A549 (cell line): ENCODE measurements around the gene EXOC7. TPM values are rescaled to one million over a fixed set of nuclear protein-coding genes. Genes with fewer than 3 reads are reported as not detected.

Source experiments
- ATAC-seq, 2 experiments: fragments of 200-7000 bp in 1 of 2; fragments of >200 bp in 1 of 2; cut with Nextera tagmentation in 1 of 2; cut with Tn5 transposase in 1 of 2; 3 replicates each; pipeline versions ENCODE4 v1.8.0 to v1.9.1; 2018 to 2020; ENCODE audit warnings: mild to moderate bottlenecking in 1 of 2, moderate library complexity in 1 of 2
- CTCF ChIA-PET: fragments of 300-600 bp; sonication (Branson Sonifier 250); formaldehyde crosslinking; extraction: SDS; loops from one replicate; lab custom pipeline; 2021; ENCODE audit warnings: antibody characterized with exemption, inconsistent platforms; lab: Yijun Ruan, JAX
- POLR2A ChIA-PET: fragments of 350-600 bp; formaldehyde crosslinking; extraction: SDS; loops from one replicate; lab custom pipeline; 2021; ENCODE audit warnings: antibody characterized with exemption, inconsistent platforms; lab: Yijun Ruan, JAX
- DNase-seq, 2 experiments: peaks; one replicate each; pipeline versions ENCODE4 v3.0.0 to v3.0.0-alpha.2; 2011 to 2016; ENCODE audit warnings: low read depth in 1 of 2, low spot score in 1 of 2
- FAIRE-seq: peaks from 2 replicates; lab custom pipeline; 2011; peaks lifted over from hg19 to GRCh38; lab: Jason Lieb, UNC
- H3K27ac ChIP-seq, 2 experiments: fragments of >200 bp; sonication (Bioruptor Twin); formaldehyde crosslinking; 3 replicates each; pipeline ENCODE4 v1.5.1; 2016 to 2017
- H3K4me1 ChIP-seq: fragments of >200 bp; sonication (Bioruptor Twin); formaldehyde crosslinking; 3 replicates; pipeline ENCODE4 v1.6.1; 2016
- H3K4me2 ChIP-seq: fragments of >200 bp; sonication (Bioruptor Twin); formaldehyde crosslinking; 3 replicates; pipeline ENCODE4 v1.6.1; 2016
- H3K4me3 ChIP-seq: fragments of >200 bp; sonication (Bioruptor Twin); formaldehyde crosslinking; 3 replicates; pipeline ENCODE4 v1.5.1; 2016
- H3K9me3 ChIP-seq: fragments of >200 bp; sonication (Bioruptor Twin); formaldehyde crosslinking; 3 replicates; pipeline ENCODE4 v1.6.1; 2016
- BCL3 ChIP-seq: fragments of >200 bp; sonication (Bioruptor Twin); formaldehyde crosslinking; IDR thresholded peaks from 3 replicates; pipeline ENCODE4 v1.6.1; 2016
- BHLHE40 ChIP-seq: IDR thresholded peaks from 2 replicates; pipeline ENCODE4 v1.6.1; 2012; ENCODE audit warnings: low read depth, low read length, inconsistent platforms
- FOSB ChIP-seq: fragments of 250-450 bp; sonication (Bioruptor Pico); IDR thresholded peaks from 2 replicates; pipeline ENCODE4 v1.5.0; 2020; ENCODE audit warnings: mild to moderate bottlenecking, moderate library complexity
- FOSL2 ChIP-seq, 2 experiments: fragments of 450-650 bp in 1 of 2; fragments of >200 bp in 1 of 2; sonication (Bioruptor Twin) in 1 of 2; formaldehyde crosslinking; IDR thresholded peaks; 2 replicates each; pipeline versions ENCODE4 v1.5.0 to v1.6.1; 2016 to 2020; ENCODE audit warnings: mild to moderate bottlenecking in 1 of 2, moderate library complexity in 1 of 2
- FOXS1 ChIP-seq: fragments of 250-450 bp; sonication (Bioruptor Pico); IDR thresholded peaks from 2 replicates; pipeline ENCODE4 v1.5.0; 2020; ENCODE audit warnings: mild to moderate bottlenecking, moderate library complexity
- HDAC2 ChIP-seq: fragments of 200-600 bp; sonication (generic); IDR thresholded peaks from 2 replicates; pipeline ENCODE4 v1.6.1; 2016
- HOXA7 ChIP-seq: fragments of 250-450 bp; sonication (Bioruptor Pico); IDR thresholded peaks from 2 replicates; pipeline ENCODE4 v1.5.0; 2020; ENCODE audit warnings: mild to moderate bottlenecking, moderate library complexity
- HOXB5 ChIP-seq: fragments of 250-450 bp; sonication (Bioruptor Pico); IDR thresholded peaks from 2 replicates; pipeline ENCODE4 v1.5.0; 2020; ENCODE audit warnings: mild to moderate bottlenecking, moderate library complexity
- KDM1A ChIP-seq: fragments of 200-600 bp; sonication (generic); IDR thresholded peaks from 2 replicates; pipeline ENCODE4 v1.6.1; 2016; ENCODE audit warnings: low read depth, mild to moderate bottlenecking
- KDM5A ChIP-seq: fragments of 200-600 bp; sonication (generic); IDR thresholded peaks from 2 replicates; pipeline ENCODE4 v1.6.1; 2016; ENCODE audit warnings: antibody characterized with exemption, mild to moderate bottlenecking
- MAFK ChIP-seq: fragments of 450-650 bp; IDR thresholded peaks from 2 replicates; pipeline ENCODE4 v1.6.1; 2014; ENCODE audit not compliant: partially characterized antibody
- MAZ ChIP-seq: fragments of 150-350 bp; IDR thresholded peaks from 2 replicates; pipeline ENCODE4 v1.6.1; 2014; ENCODE audit warnings: antibody characterized with exemption, low read depth, low read length, borderline replicate concordance
- MYC ChIP-seq: IDR thresholded peaks from 2 replicates; pipeline ENCODE4 v1.6.1; 2012; ENCODE audit warnings: mild to moderate bottlenecking, inconsistent platforms, low read length, improper control_type of control experiment, borderline replicate concordance
- NFE2L2 ChIP-seq: fragments of 150-350 bp; conservative IDR thresholded peaks from 2 replicates; pipeline ENCODE4 v1.6.1; 2014; ENCODE audit warnings: low read length
- PHF8 ChIP-seq: fragments of 200-600 bp; sonication (generic); IDR thresholded peaks from 2 replicates; pipeline ENCODE4 v1.6.1; 2016; ENCODE audit warnings: low read depth, mild to moderate bottlenecking, antibody characterized with exemption, moderate library complexity, borderline replicate concordance
- RARB ChIP-seq: fragments of 250-450 bp; sonication (Bioruptor Pico); IDR thresholded peaks from 2 replicates; pipeline ENCODE4 v1.8.0; 2021; ENCODE audit warnings: mild to moderate bottlenecking, moderate library complexity
- RFX5 ChIP-seq: fragments of 450-650 bp; IDR thresholded peaks from 2 replicates; pipeline ENCODE4 v1.7.1; 2014; ENCODE audit warnings: antibody characterized with exemption, mild to moderate bottlenecking, moderate library complexity
- SMC3 ChIP-seq: fragments of >200 bp; sonication (Bioruptor Twin); formaldehyde crosslinking; IDR thresholded peaks from 3 replicates; pipeline ENCODE4 v1.6.1; 2018; ENCODE audit warnings: inconsistent platforms
- ZFP36 ChIP-seq: fragments of 450-650 bp; IDR thresholded peaks from 2 replicates; pipeline ENCODE4 v1.6.1; 2014; ENCODE audit warnings: borderline replicate concordance; ENCODE audit not compliant: partially characterized antibody
- ZNF302 ChIP-seq: fragments of 250-450 bp; sonication (Bioruptor Pico); IDR thresholded peaks from 2 replicates; pipeline ENCODE4 v1.9.0; 2021; ENCODE audit warnings: inconsistent platforms, mild to moderate bottlenecking, moderate library complexity
- WGBS: methylation state at CpG from one replicate; pipeline ENCODE4 v1.1.6; 2017; ENCODE audit errors: missing lambda C conversion rate; 5-methylcytosine and 5-hydroxymethylcytosine counted together
- polyA plus RNA-seq, 4 experiments: library from polyadenylated mRNA; depleted of rRNA in 3 of 4; stranded (reverse); fragments of >200 nt; fragmentation: RNase III in 1 of 4; extraction: RNeasy Plus Mini Kit Qiagen cat#74134 plus additional on column Dnase treatment in 1 of 4; gene quantifications; 2 replicates in 3 of 4; 3 replicates in 1 of 4; pipeline ENCODE4 v1.2.3, GENCODE V29; 2011 to 2017
- TF ChIP-seq, protein P1 (sequence below): IDR thresholded peaks from 2 replicates; pipeline ENCODE4 v1.6.1; 2012

The EXOC7 gene
- polyA plus RNA-seq, 2 of the 4 experiments (the other 2 are of a cell fraction) = 64.5 to 72.3 TPM

GRCh38 chr17:76050538-76051467, 52.8 kb downstream of the EXOC7 start:
- TF ChIP-seq MAZ (no peak), ZFP36 (no peak), NFE2L2 (no peak), SMC3 (no peak), HDAC2 (no peak), RFX5 (no peak)
- TF ChIP-seq, protein P1, sequence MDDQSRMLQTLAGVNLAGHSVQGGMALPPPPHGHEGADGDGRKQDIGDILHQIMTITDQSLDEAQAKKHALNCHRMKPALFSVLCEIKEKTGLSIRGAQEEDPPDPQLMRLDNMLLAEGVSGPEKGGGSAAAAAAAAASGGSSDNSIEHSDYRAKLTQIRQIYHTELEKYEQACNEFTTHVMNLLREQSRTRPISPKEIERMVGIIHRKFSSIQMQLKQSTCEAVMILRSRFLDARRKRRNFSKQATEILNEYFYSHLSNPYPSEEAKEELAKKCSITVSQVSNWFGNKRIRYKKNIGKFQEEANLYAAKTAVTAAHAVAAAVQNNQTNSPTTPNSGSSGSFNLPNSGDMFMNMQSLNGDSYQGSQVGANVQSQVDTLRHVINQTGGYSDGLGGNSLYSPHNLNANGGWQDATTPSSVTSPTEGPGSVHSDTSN = no peak
- Histone ChIP-seq H3K9me3 (no peaks in the 10 kb centered on the region), H3K4me1 (peaks cover 7% of the 10 kb centered on the region; the same call in 2 of the 3 replicates), H3K4me2 (no peak overlapping the region), H3K27ac (no peak overlapping the region), H3K4me3 (no peak overlapping the region)
- 92% methylated on average over 11 of the region's 11 CpGs for WGBS
- DNase-seq (no peak), FAIRE-seq (no peak), ATAC-seq (no peak)
- ChIA-PET CTCF (interaction anchor here (0.7 to 2.5 kb wide), 5 partner anchors 9 to 166 kb away, joined by 3 to 15 read pairs (median 3); no protein-coding TSS in a partner anchor), POLR2A (no interaction called here)

DNA sequence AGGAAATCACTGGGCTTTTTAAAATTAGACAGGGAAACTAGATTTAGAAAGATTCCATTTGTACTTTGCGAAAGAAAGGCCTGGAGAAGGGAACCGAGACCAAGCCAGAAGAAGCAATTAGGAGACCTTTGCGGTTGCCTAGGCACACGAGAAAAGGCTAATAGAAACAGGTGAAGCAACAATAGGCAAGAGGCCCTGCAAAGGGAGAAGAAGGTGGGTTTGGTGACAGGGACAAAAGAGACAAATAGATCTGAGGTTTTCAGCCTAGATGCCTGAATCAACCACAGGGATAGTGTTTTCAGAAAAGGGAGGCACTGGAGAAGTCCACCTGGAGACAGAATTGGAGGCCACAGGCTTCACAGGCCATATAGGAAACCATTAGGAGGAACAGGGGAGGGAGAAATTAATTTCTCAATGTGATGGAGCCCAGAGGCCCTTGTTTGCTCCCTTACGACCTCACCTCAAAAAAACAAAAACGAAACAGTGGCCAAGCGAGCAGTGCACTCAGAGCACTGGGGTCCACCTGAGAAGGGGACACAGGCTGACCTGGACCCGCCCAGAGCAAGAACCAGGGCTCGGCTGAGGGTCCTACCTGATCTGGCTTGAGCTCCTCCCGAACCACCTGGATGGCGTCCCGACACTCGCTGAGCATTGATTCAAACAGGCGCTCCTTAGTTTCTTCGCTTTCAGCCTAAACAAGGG, 53.6 kb downstream of the EXOC7 start:
- ChIA-PET CTCF (interaction anchor here (0.6 to 2.5 kb wide), 4 partner anchors 21 to 50 kb away, joined by 3 to 15 read pairs (median 7); no protein-coding TSS in a partner anchor), POLR2A (no interaction called here)
- no peaks in the 10 kb centered on the region for H3K9me3 ChIP-seq
- DNase-seq = no peak
- no peak for ATAC-seq
- H3K27ac ChIP-seq = no peak overlapping the region
- no peak overlapping the region for H3K4me3 ChIP-seq
- H3K4me2 ChIP-seq = no peak overlapping the region
- FAIRE-seq = no peak
- 93% methylated on average over 15 of the region's 15 CpGs for WGBS
- peaks cover 7% of the 10 kb centered on the region; the same call in 2 of the 3 replicates for H3K4me1 ChIP-seq
- TF ChIP-seq HDAC2 = no peak
- TF ChIP-seq RARB = no peak
- TF ChIP-seq ZNF302 (CRISPR knock-in tag) = no peak
- TF ChIP-seq NFE2L2 = no peak
- TF ChIP-seq FOSB (CRISPR knock-in tag) = no peak
- TF ChIP-seq BCL3 = no peak
- no peak for TF ChIP-seq HOXA7 (CRISPR knock-in tag)
- no peak for TF ChIP-seq KDM1A
- TF ChIP-seq, protein P1 = no peak
- no peak for TF ChIP-seq FOXS1 (CRISPR knock-in tag)
- TF ChIP-seq BHLHE40 = no peak
- no peak for TF ChIP-seq FOSL2 (IDR thresholded peaks at IDR 0.05)
- no peak for TF ChIP-seq FOSL2 (CRISPR knock-in tag; IDR thresholded peaks at IDR 0.05)
- TF ChIP-seq HOXB5 = no peak
- TF ChIP-seq MYC = no peak
- no peak for TF ChIP-seq KDM5A
- no peak for TF ChIP-seq MAFK
- no peak for TF ChIP-seq PHF8
